Stomach (tissue), 9 donors: ENCODE data around the gene LCLAT1. TPM values are rescaled to one million over a fixed set of nuclear protein-coding genes. Genes with fewer than 3 reads are reported as not detected.

Experiments used
- DNase-seq, 2 donors: peaks; one replicate each; pipeline versions ENCODE4 v3.0.0 to v3.0.0-alpha.2; 2013 to 2019
- H3K27ac ChIP-seq, 5 donors: fragments of 200-600 bp in 4 of 5; sonication (generic) in 4 of 5; one replicate each; pipeline ENCODE4 v1.5.1; 2013 to 2019; ENCODE audit warnings: mild to moderate bottlenecking in 1 of 5, moderate library complexity in 1 of 5
- H3K27me3 ChIP-seq, 3 donors: fragments of 200-600 bp; sonication (generic); one replicate each; pipeline ENCODE4 v1.5.1; 2017 to 2019; ENCODE audit warnings: mixed run types in 1 of 3
- H3K36me3 ChIP-seq, 4 donors: fragments of 200-600 bp; sonication (generic); 1 replicate in 3 of 4; 2 replicates in 1 of 4; pipeline ENCODE4 v1.5.1; 2016 to 2019
- H3K4me1 ChIP-seq, 4 donors: fragments of 200-600 bp; sonication (generic); one replicate each; pipeline ENCODE4 v1.5.1; 2016 to 2019
- H3K4me3 ChIP-seq, 4 donors: fragments of 200-600 bp; sonication (generic) in 3 of 4; one replicate each; pipeline ENCODE4 v1.5.1; 2016 to 2019; ENCODE audit warnings: mild to moderate bottlenecking in 1 of 4
- H3K9me3 ChIP-seq, 4 donors: fragments of 200-600 bp; sonication (generic); one replicate each; pipeline ENCODE4 v1.5.1; 2016 to 2019
- EP300 ChIP-seq: sonication (generic); formaldehyde crosslinking; IDR thresholded peaks from one replicate; pipeline ENCODE4 v1.6.1; 2017; ENCODE audit warnings: antibody characterized with exemption
- POLR2A ChIP-seq, 4 donors: fragments of 450-650 bp; IDR thresholded peaks; one replicate each; pipeline ENCODE4 v1.6.1; 2016; ENCODE audit warnings: antibody characterized with exemption in 4 of 4, control low read depth in 2 of 4, mild to moderate bottlenecking in 1 of 4, moderate library complexity in 1 of 4
- POLR2AphosphoS5 ChIP-seq, 3 donors: sonication (generic); formaldehyde crosslinking; IDR thresholded peaks; one replicate each; pipeline ENCODE4 v1.6.1; 2016; ENCODE audit warnings: antibody characterized with exemption in 3 of 3
- WGBS, 5 donors: extraction: QIAGEN DNeasy Blood & Tissue Kit in 3 of 5; methylation state at CpG; one replicate each; pipeline versions ENCODE4 v1.1.5 to v1.1.7; 2013 to 2018; 5-methylcytosine and 5-hydroxymethylcytosine counted together
- intact Hi-C: fragments of 100-400 bp; cut with DNase I; formaldehyde crosslinking; loops from one replicate; pipeline ENCODE4 v1.15.1; 2023; ENCODE audit warnings: low total_unique reads
- polyA plus RNA-seq, 3 donors: library from polyadenylated mRNA; stranded (reverse); fragments of 200-250 nt; gene quantifications; one replicate each; pipeline ENCODE4 v1.2.3, GENCODE V29; 2013
- total RNA-seq, 5 donors: library from RNA; depleted of rRNA; stranded (reverse); fragments of >200 nt; gene quantifications; one replicate each; pipeline versions ENCODE4 v1.1.0 to v1.2.3, GENCODE V29; 2014 to 2016
- TF ChIP-seq, protein P1 (sequence below), 7 experiments: fragments of 450-650 bp in 4 of 7; fragments of 200-600 bp in 3 of 7; sonication (generic) in 3 of 7; IDR thresholded peaks; one replicate each; pipeline ENCODE4 v1.5.1; 2016 to 2019; ENCODE audit warnings: antibody characterized with exemption in 7 of 7, control low read depth in 2 of 7, mild to moderate bottlenecking in 1 of 7
- donor health status: healthy with polysubstance abuse.
- donor health status: Bipolar disorder and iron deficiency.
- donor health status: healthy.

LCLAT1 gene
- total and polyA plus RNA-seq, 8 donors: 0.76 to 51.3 (median 12.5) TPM

DNA sequence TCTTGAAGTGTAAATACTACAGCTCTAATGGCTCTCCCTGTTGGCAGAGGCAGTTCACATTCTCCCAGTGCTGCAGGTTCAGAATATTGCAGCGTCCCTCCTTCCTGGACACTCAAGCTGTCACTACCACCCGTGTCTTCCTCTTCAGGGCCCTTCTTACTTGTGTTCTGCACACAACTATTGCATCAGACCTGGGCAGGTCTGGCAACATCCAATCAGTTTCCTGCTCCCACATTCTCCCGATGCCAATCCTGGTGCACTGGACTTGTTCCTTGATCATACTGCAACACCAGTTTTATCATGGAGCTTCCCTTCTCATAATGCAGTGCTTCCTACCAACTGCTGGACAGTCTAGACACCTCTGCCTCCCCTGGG, 198.7 kb downstream of the LCLAT1 start:
- intact Hi-C loops: no loop called here
- Histone ChIP-seq H3K9me3 (no peaks in the 10 kb centered on the region), H3K27me3 (no peaks in the 10 kb centered on the region), H3K27ac (no peak overlapping the region), H3K36me3 (peaks cover 0 to 7% (median 5%) of the 10 kb centered on the region in 4 donors), H3K4me3 (no peak overlapping the region), H3K4me1 (peaks cover 0 to 4% (median 1%) of the 10 kb centered on the region in 4 donors)
- TF ChIP-seq EP300 (no peak), POLR2A (IDR thresholded peaks at IDR 0.05) (no peak), POLR2AphosphoS5 (IDR thresholded peaks at IDR 0.05) (no peak)
- TF ChIP-seq, protein P1, sequence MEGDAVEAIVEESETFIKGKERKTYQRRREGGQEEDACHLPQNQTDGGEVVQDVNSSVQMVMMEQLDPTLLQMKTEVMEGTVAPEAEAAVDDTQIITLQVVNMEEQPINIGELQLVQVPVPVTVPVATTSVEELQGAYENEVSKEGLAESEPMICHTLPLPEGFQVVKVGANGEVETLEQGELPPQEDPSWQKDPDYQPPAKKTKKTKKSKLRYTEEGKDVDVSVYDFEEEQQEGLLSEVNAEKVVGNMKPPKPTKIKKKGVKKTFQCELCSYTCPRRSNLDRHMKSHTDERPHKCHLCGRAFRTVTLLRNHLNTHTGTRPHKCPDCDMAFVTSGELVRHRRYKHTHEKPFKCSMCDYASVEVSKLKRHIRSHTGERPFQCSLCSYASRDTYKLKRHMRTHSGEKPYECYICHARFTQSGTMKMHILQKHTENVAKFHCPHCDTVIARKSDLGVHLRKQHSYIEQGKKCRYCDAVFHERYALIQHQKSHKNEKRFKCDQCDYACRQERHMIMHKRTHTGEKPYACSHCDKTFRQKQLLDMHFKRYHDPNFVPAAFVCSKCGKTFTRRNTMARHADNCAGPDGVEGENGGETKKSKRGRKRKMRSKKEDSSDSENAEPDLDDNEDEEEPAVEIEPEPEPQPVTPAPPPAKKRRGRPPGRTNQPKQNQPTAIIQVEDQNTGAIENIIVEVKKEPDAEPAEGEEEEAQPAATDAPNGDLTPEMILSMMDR (IDR thresholded peaks at IDR 0.05): no peak
- no peak for DNase-seq
- WGBS, 5 donors: 86 to 95% (median 92%) methylated on average over 3 of the region's 3 CpGs

DNA sequence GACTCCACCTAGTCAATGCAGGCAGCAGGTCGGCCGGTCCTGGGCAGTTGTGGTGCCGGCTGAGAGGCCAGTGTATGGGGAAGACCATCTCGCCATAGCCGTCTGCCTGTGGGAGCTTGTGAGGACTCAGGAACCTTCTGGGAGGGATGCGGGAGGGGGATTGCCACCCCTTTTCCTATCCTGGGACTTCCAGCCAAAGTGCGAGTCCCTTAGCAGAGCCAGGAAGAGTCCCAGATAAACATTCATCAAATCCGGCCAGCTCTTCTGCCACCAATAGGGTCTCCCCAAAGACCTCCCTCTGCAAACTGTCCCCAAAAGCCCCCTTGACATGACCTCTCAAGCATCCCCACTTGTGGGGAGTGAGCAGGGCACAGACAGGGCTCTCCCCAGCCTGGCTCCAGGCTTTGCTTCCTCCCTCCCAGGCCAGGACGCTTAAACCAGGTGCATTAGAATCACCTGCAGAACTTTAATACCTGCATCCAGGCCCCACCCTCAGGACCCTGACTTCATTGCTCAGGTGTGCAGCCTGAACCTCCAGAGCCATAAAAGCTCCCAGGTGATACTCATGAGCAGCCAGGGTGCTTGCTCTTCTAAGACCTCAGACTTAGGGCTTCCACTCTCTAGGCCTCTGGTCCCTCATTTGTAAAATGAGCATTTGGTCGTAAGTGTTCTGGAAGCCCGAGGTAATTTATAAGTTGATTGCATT, 200.9 kb downstream of the LCLAT1 start:
- Histone ChIP-seq H3K9me3 (no peaks in the 10 kb centered on the region), H3K36me3 (no peaks in the 10 kb centered on the region), H3K4me1 (peaks cover 0 to 4% (median 1%) of the 10 kb centered on the region in 4 donors), H3K27me3 (no peaks in the 10 kb centered on the region), H3K27ac (no peak overlapping the region), H3K4me3 (no peak overlapping the region)
- intact Hi-C loops: no loop called here
- TF ChIP-seq POLR2A (IDR thresholded peaks at IDR 0.05) (no peak), POLR2AphosphoS5 (IDR thresholded peaks at IDR 0.05) (no peak), EP300 (no peak)
- TF ChIP-seq, protein P1 (IDR thresholded peaks at IDR 0.05): no peak
- 80 to 89% (median 87%) methylated on average over 11 of the region's 11 CpGs for WGBS, 5 donors
- DNase-seq: no peak

DNA sequence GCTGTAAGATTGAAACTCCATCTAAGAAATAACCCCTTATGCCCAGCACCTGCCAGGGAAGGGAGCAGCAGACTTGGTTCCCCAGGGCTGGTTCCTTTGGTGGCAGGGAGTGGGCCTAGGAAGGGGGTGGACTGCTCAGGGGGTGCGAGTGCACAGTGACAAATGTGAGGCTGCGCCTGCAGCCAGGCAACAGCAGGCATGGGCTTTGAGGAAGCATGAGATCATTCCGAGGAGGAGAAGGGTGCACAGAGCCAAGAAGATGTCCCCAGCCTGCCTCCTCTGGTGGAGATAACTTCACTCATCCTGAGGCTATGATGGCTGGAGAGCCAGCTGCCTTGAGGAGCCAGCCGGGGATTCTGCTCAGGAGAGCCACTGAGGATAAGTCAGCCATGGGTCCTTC, 202.2 kb downstream of the LCLAT1 start:
- no peak for DNase-seq
- H3K4me1 ChIP-seq: peaks cover 0 to under 1% (median 0%) of the 10 kb centered on the region in 4 donors
- H3K27me3 ChIP-seq: no peaks in the 10 kb centered on the region
- H3K4me3 ChIP-seq: no peak overlapping the region
- H3K27ac ChIP-seq: no peak overlapping the region
- intact Hi-C loops: no loop called here
- TF ChIP-seq, protein P1 (IDR thresholded peaks at IDR 0.05): no peak
- no peak for TF ChIP-seq EP300
- no peak for TF ChIP-seq POLR2AphosphoS5 (IDR thresholded peaks at IDR 0.05)
- TF ChIP-seq POLR2A (IDR thresholded peaks at IDR 0.05): no peak
- H3K36me3 ChIP-seq: no peaks in the 10 kb centered on the region
- no peaks in the 10 kb centered on the region for H3K9me3 ChIP-seq
- WGBS, 5 donors: 33 to 76% (median 48%) methylated on average over 3 to 4 of the region's 4 CpGs

DNA sequence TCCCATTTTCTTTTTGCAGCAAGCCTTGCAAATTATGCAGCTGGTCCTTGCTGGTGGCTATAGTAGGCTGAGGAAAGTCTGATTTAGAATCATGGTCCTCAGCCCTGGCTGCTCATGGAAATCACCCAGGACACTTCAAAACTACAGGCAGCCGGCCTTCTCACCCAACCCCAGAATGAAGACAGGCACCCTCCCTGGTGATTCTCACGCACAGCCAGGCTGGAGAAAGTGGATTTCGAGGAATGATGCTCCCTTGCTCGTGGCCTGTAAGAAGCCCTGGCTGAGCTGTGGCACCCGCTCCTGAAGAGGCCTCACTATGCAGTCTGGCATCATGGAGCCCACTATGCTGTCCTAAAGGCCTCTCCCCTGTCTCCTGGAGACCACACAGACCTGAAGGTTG, 202.8 kb downstream of the LCLAT1 start:
- intact Hi-C loops: no loop called here
- no peaks in the 10 kb centered on the region for H3K9me3 ChIP-seq
- WGBS, 5 donors: 76 to 82% (median 80%) methylated on average over 5 of the region's 5 CpGs

More for the DNA sequence above, 202.8 kb downstream of the LCLAT1 start:
- no peaks in the 10 kb centered on the region for H3K4me1 ChIP-seq
- no peak for DNase-seq
- no peak overlapping the region for H3K4me3 ChIP-seq
- H3K27me3 ChIP-seq: no peaks in the 10 kb centered on the region
- TF ChIP-seq POLR2A (IDR thresholded peaks at IDR 0.05) (no peak), EP300 (no peak), POLR2AphosphoS5 (IDR thresholded peaks at IDR 0.05) (no peak)
- TF ChIP-seq, protein P1 (IDR thresholded peaks at IDR 0.05): no peak
- no peaks in the 10 kb centered on the region for H3K36me3 ChIP-seq
- no peak overlapping the region for H3K27ac ChIP-seq
